Measurements from ENCODE around the gene ZG16.
"Not testable (repeated sequence)": the region's sequence is repeated elsewhere in the genome, so short reads cannot be mapped to it uniquely, and the experiment has no call there.

- not testable (repeated sequence) for TF ChIP-seq CTCF (conservative IDR thresholded peaks at IDR 0.05; ENCODE audit: low read length); EZH2phosphoT487 (IDR thresholded peaks at IDR 0.05; ENCODE audit: borderline replicate concordance, low read depth, low read length)
These were observed 29.3 kb upstream of the ZG16 start for GRCh38 chr16:29748760-29749149.
